ENCODE measurements around the gene UBE2J2.

Gene UBE2J2

DNA sequence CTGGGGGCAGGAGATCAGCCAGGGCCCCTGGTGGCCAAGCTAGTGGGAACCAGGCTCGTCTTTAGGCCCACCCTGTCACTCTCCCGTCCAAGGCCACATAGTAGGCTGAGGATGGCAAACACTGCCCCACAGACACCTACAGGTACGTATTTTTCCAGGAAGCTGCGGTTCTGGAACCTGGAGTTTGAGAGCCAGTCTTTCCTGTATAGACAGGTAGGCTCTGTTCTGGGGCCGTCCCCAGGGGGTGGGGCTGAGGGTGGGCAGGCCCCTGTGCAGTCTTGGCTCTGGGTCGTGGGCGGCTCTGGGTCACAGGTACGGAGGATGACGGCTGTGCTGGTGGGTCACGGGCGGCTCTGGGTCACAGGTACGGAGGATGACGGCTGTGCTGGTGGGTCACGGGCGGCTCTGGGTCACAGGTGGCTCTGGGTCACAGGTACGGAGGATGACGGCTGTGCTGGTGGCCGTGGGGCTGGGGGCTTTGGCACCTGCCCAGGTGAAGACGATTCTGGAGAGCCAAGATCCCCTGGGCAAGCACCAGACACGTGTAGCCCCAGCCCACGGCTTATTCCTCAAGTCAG is 36.9 kb upstream of the UBE2J2 start:
- Histone ChIP-seq H4K20me1 (ENCODE audit: insufficient read depth, low read length) (peaks cover 65% of the 10 kb centered on the region), H3K4me3 (ENCODE audit: low read depth in 1 of 2, low read length in 2 of 2) (peak overlapping the region in 1 of 2 experiments; percentile 96; a peak in 1 of 4 replicates), H3K4me1 (ENCODE audit: insufficient read depth, low read length) (peaks cover 37% of the 10 kb centered on the region), H2AFZ (ENCODE audit: low read depth, low read length) (no peak overlapping the region), H3K27me3 (ENCODE audit: insufficient read depth, low read length, poor library complexity) (no peaks in the 10 kb centered on the region), H3K9ac (ENCODE audit: low read depth, low read length) (peak overlapping the region; percentile 96; the same call in 1 of the 2 replicates), H3K27ac (ENCODE audit: low read length) (no peak overlapping the region), H3K36me3 (ENCODE audit: insufficient read depth, low read length) (peaks cover 67% of the 10 kb centered on the region), H3K9me3 (ENCODE audit: insufficient read depth, low read length, severe bottlenecking) (no peaks in the 10 kb centered on the region), H3K79me2 (ENCODE audit: insufficient read depth, low read length) (peaks cover 76% of the 10 kb centered on the region), H3K4me2 (ENCODE audit: insufficient read depth, low read length) (peak overlapping the region; percentile 76; the same call in 1 of the 2 replicates)
- no peak for TF ChIP-seq EZH2 (IDR thresholded peaks at IDR 0.05; ENCODE audit: borderline replicate concordance, low read depth, low read length, severe bottlenecking)
- TF ChIP-seq, protein P1, sequence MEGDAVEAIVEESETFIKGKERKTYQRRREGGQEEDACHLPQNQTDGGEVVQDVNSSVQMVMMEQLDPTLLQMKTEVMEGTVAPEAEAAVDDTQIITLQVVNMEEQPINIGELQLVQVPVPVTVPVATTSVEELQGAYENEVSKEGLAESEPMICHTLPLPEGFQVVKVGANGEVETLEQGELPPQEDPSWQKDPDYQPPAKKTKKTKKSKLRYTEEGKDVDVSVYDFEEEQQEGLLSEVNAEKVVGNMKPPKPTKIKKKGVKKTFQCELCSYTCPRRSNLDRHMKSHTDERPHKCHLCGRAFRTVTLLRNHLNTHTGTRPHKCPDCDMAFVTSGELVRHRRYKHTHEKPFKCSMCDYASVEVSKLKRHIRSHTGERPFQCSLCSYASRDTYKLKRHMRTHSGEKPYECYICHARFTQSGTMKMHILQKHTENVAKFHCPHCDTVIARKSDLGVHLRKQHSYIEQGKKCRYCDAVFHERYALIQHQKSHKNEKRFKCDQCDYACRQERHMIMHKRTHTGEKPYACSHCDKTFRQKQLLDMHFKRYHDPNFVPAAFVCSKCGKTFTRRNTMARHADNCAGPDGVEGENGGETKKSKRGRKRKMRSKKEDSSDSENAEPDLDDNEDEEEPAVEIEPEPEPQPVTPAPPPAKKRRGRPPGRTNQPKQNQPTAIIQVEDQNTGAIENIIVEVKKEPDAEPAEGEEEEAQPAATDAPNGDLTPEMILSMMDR (IDR thresholded peaks at IDR 0.05; ENCODE audit: borderline replicate concordance, extremely low read depth, low read length, poor library complexity, severe bottlenecking): no peak
- DNase-seq (no peak), ATAC-seq (ENCODE audit: insufficient read depth, low read depth) (no peak)

DNA sequence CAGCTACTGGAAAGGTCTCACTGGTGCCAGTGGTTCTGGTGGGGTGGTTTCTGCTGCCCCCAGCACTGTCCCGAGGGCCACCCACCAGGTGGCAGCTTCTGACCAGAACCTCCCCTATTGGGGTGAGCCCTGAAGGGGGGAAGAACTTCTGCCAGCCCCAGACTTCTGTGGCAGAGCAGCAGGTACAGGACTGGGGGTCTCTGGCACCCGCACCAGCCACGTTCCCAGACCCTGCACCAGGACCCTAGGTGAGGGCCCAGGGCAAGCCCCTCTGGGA is 36.4 kb upstream of the UBE2J2 start:
- DNase-seq (no peak), ATAC-seq (ENCODE audit: insufficient read depth, low read depth) (no peak)
- Histone ChIP-seq H3K36me3 (ENCODE audit: insufficient read depth, low read length) (peaks cover 63% of the 10 kb centered on the region), H3K4me3 (ENCODE audit: low read depth in 1 of 2, low read length in 2 of 2) (peak overlapping the region in 1 of 2 experiments; percentile 96; a peak in 2 of 4 replicates), H3K27ac (ENCODE audit: low read length) (no peak overlapping the region), H3K9ac (ENCODE audit: low read depth, low read length) (peak overlapping the region; percentile 96; the same call in 1 of the 2 replicates), H3K27me3 (ENCODE audit: insufficient read depth, low read length, poor library complexity) (no peaks in the 10 kb centered on the region), H3K79me2 (ENCODE audit: insufficient read depth, low read length) (peaks cover 77% of the 10 kb centered on the region), H3K9me3 (ENCODE audit: insufficient read depth, low read length, severe bottlenecking) (no peaks in the 10 kb centered on the region), H2AFZ (ENCODE audit: low read depth, low read length) (no peak overlapping the region), H3K4me1 (ENCODE audit: insufficient read depth, low read length) (peaks cover 43% of the 10 kb centered on the region), H3K4me2 (ENCODE audit: insufficient read depth, low read length) (peak overlapping the region; percentile 76), H4K20me1 (ENCODE audit: insufficient read depth, low read length) (peaks cover 64% of the 10 kb centered on the region)
- no peak for TF ChIP-seq EZH2 (IDR thresholded peaks at IDR 0.05; ENCODE audit: borderline replicate concordance, low read depth, low read length, severe bottlenecking)
- TF ChIP-seq, protein P1 (IDR thresholded peaks at IDR 0.05; ENCODE audit: borderline replicate concordance, extremely low read depth, low read length, poor library complexity, severe bottlenecking): no peak

DNA sequence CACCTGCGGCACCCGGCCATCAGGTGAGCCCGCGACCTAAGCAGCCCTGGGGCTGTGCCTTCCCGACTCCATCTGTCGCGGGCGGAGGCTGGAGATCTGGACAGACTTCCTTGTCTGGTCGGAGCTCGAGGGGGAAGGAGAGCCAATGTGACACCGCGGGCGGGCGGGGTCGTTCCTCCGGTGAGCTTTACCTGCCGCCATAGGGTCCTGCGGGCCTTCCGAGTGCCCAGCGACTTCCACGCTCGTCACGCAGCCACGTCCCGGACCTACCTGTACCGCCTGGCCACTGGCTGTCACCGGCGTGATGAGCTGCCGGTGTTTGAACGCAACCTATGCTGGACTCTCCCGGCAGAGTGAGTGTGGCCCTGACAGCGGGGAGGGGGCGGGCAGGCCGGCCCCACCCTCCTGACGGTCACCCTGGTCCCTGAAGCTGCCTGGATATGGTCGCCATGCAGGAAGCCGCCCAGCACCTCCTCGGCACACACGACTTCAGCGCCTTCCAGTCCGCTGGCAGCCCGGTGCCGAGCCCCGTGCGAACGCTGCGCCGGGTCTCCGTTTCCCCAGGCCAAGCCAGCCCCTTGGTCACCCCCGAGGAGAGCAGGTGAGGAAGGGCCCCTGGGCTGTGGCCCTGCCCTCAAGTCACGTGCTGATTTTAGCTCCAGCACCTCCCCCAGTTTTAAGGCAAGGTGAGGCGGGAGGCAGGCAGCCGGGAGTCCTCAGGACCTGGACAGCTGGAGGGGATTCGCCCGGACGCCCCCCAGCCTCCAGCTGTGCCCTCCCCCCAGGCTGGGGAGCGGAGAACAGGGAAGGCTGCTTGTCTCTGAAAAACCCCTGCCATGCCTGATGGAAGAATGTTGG is 35.8 kb upstream of the UBE2J2 start:
- Histone ChIP-seq H3K9me3 (ENCODE audit: insufficient read depth, low read length, severe bottlenecking) (no peaks in the 10 kb centered on the region), H3K4me2 (ENCODE audit: insufficient read depth, low read length) (peak overlapping the region; percentile 76), H3K9ac (ENCODE audit: low read depth, low read length) (peak overlapping the region; percentile 96), H3K36me3 (ENCODE audit: insufficient read depth, low read length) (peaks cover 57% of the 10 kb centered on the region), H4K20me1 (ENCODE audit: insufficient read depth, low read length) (peaks cover 64% of the 10 kb centered on the region), H2AFZ (ENCODE audit: low read depth, low read length) (no peak overlapping the region), H3K27ac (ENCODE audit: low read length) (peak overlapping the region; percentile 79), H3K4me3 (ENCODE audit: low read depth in 1 of 2, low read length in 2 of 2) (peak overlapping the region; percentile 74 to 96), H3K27me3 (ENCODE audit: insufficient read depth, low read length, poor library complexity) (no peaks in the 10 kb centered on the region), H3K4me1 (ENCODE audit: insufficient read depth, low read length) (peaks cover 46% of the 10 kb centered on the region), H3K79me2 (ENCODE audit: insufficient read depth, low read length) (peaks cover 77% of the 10 kb centered on the region)
- TF ChIP-seq, protein P1 (IDR thresholded peaks at IDR 0.05; ENCODE audit: borderline replicate concordance, extremely low read depth, low read length, poor library complexity, severe bottlenecking): no peak
- TF ChIP-seq EZH2 (IDR thresholded peaks at IDR 0.05; ENCODE audit: borderline replicate concordance, low read depth, low read length, severe bottlenecking): no peak
- ATAC-seq (ENCODE audit: insufficient read depth, low read depth) (no peak), DNase-seq (no peak)

Data from DND-41 (cell line).